Measurements from ENCODE around the gene NEMF.
A peak's percentile ranks its signal among the peaks of the same experiment; 100 is the strongest.
"Not testable (repeated sequence)": the region's sequence is repeated elsewhere in the genome, so short reads cannot be mapped to it uniquely, and the experiment has no call there.

The NEMF gene

DNA sequence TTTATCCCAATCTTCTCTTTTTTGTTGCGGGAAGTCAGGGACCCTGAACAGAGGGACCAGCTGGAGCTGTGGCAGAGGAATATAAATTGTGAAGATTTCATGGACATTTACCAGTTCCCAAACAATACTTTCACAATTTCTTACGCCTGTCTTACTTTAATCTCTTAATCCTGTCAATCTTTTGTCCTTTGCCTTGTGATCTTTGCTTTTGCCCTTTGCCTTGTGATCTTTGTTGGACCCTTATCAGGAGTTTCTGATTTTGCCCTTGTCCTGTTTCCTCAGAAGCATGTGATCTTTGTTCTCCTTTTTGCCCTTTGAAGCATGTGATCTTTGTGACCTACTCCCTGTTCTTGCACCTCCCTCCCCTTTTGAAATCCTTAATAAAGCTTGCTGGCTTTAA is 36.5 kb downstream of the NEMF start:
- not testable (repeated sequence) for DNase-seq (ENCODE audit: low read depth)

DNA sequence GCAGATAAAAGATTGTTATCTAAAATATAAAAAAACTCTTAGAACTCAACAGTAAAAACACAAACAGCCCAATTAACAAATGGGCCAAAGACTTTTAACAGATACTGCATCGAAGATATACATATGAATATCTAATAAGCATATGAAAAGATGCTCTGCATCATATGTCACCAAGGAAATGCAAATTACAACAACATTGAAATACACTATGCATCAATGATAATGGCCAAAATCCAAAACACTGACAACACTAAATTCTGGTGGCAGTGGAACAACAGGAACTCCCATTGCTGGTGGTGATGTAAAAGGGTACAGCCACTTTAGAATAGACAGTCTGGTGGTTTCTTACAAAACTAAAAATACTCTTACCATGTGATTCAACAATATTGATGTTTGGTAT is 43.8 kb downstream of the NEMF start:
- no peak for DNase-seq (ENCODE audit: low read depth)

- no peak for DNase-seq (ENCODE audit: low read depth)
Observed at GRCh38 chr14:49796025-49796424, 56.6 kb downstream of the NEMF start.

GRCh38 chr14:49792618-49793017 is 60.0 kb downstream of the NEMF start:
- no peak for DNase-seq (ENCODE audit: low read depth)

DNA sequence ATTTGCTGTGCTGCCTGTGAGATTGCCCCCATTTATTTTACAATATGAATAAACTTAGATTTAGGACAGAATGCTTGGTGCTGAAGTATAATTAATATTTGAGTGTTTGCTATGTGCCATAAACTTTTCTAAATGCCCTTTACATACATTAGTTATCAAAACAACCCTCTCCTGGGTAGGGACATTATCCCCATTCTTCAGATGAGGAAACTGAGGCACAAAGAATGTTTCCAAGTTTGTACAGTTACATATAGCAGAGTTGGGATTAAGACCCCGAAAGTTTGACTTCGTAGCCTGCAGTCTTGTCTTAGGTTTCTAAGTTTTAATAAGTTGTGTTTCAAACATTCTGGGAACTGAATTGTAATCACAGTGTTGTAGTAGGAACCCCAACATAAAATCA is 66.3 kb downstream of the NEMF start:
- DNase-seq (ENCODE audit: low read depth), result no peak

DNA sequence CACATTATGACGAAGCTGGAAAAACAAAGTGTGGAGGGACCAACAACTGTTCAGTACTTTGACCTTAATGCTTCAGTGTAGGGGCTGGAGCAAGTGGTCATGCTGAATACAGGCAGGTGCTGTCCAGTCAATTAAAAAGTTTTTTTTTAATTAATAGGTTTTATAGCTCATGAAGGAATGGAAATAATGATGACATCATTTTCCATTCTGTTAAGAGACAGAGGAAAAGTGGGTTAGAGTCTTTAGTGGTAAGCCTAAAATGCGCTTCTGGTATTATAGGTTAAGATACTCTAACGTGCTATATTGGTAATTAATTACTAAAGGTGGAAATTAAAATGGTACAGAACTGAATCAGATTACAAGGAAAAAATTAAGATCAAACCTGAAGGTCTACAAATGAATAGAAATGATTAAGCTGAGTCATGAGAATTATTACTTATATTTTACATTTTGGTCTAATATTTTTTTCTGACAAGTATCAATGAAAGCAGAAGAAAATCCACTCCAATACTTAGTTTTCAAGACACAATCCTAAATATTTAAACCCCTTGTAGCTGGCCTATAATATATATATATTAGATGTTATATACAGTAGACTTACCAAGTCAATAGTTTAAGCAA is 69.1 kb downstream of the NEMF start:
- no peak for DNase-seq (ENCODE audit: low read depth)

DNA sequence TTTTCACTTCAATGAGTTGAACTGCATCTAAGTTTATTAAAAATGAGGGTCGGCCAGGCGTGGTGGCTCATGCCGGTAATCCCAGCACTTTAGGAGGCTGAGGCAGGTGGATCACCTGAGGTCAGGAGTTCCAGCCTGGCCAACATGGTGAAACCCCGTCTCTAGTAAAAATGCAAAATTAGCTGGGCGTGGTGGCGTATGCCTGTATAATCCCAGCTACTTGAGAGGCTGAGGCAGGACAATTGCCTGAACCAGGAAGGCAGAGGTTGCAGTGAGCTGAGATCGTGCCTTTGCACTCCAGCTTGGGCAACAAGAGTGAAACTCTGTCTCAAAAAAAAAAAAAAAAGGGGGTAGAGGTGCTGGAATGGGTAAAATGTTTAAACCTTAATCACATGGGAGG is 71.5 kb downstream of the NEMF start:
- not testable (repeated sequence) for DNase-seq (ENCODE audit: low read depth)

GRCh38 chr14:49778421-49778820 is 74.2 kb downstream of the NEMF start:
- no peak for DNase-seq (ENCODE audit: low read depth)

GRCh38 chr14:49774106-49774505 is 78.5 kb downstream of the NEMF start:
- no peak for DNase-seq (ENCODE audit: low read depth)

GRCh38 chr14:49771691-49772090 is 80.9 kb downstream of the NEMF start:
- DNase-seq (ENCODE audit: low read depth), result not testable (repeated sequence)

- DNase-seq (ENCODE audit: low read depth), result no peak
Observed at GRCh38 chr14:49770212-49770817, 82.3 kb downstream of the NEMF start.

GRCh38 chr14:49769581-49770211 is 82.9 kb downstream of the NEMF start:
- DNase-seq (ENCODE audit: low read depth), result no peak

DNA sequence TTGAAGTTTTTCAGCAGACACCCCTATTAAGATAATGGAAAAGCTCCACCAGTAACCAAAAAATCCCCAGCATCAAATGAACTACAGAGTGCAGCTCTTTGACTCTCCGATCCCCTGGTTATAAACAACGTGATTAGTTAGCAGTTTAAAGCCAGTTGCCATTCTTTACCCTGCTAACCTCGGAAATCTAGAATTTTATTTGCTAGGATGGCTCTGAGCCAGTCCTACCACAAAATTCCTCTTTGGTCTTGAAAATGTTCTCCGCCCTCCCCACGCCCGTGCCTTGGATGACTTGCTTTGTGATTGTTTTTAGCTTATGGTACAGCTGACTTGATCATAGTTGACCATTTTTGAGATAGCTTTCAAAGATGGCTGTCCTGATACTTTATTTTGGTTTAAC is 83.4 kb downstream of the NEMF start:
- DNase-seq (ENCODE audit: low read depth), result no peak

DNA sequence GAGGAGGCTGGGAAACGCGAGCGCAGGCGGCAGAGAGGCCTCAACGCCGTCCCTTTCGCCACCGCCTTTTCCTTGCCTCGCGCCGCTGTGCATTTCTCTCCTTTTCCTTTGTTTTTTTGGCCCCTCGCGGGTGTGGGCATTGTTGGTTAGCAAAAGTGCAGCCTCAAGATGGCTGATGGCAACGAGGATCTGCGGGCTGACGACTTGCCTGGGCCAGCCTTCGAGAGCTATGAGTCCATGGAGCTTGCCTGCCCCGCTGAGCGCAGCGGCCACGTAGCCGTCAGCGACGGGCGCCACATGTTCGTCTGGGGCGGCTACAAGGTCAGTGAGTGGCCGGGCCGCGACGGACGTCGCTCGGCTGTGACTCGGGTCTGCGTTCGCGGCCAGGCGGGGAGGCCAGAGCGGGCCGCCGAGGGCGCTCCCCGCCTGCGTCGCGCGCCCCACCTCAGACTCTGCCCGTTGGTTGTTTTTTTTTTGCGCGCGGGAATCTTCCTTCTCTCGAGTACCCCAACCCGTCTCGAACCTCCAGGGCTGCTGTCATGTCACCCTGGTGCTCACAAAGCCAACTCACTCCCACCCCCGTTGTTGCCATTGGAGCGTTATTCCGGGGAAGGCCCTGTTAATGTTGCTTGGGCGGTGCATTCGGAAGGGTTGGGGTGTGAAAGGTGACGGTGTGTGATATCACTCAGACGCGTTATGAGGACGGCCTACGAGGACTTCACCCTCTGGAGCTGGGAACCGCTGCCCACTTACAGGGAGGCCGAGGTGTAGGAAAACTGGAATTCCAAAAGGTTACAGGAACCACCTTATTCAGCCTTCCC is 84.1 kb downstream of the NEMF start:
- no peak for DNase-seq (ENCODE audit: low read depth)

DNA sequence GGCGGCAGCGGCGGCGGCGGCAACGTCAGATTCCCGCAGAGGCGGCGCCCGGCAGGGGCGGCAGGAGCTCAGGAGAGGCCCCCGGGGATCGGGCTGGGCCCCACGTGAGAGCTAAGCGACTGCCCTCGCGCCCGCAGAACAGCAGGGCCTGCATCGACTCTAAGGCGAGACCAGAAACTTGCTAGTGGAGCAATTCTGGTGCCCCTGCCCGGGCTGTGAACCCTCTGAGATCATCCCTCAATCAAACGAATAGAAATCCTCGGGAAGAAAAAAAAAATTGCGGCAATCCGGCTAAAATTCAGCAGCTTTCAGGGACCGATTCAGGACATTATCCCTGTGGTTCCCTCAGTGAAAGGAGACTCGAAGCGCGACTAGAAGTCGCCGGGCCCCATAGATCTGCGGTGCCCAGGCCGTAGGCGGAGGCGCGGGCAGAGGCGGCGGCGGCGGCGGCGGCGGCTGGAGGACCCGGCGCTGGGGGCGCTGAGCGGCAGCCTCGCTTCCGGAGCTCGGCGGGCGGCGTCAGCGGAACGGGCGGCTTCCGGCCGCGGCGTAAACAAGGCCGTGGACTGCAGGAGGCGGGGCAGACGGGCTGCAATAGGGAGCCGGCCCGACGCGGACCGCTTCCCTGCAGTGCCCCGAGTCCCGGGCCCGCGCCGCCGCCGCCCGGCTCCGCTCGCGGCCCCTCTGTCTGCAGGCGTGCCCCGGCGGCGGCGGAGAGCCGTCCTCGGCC is 84.9 kb downstream of the NEMF start, which contains the start of gene KLHDC2:
Gene KLHDC2 (plus strand): TSS at position 583 of the 730 bp plus-strand sequence. CDS start 316 bp downstream, outside the sequence.
- DNase-seq (ENCODE audit: low read depth), result peak; percentile 36

- no peak for DNase-seq (ENCODE audit: low read depth)
Observed at GRCh38 chr14:49767270-49767570, 85.4 kb downstream of the NEMF start.

- DNase-seq (ENCODE audit: low read depth), result no peak
Observed at GRCh38 chr14:49766839-49767238, 85.7 kb downstream of the NEMF start.

- DNase-seq (ENCODE audit: low read depth), result no peak
Observed at GRCh38 chr14:49761839-49762551, 90.6 kb downstream of the NEMF start.

DNA sequence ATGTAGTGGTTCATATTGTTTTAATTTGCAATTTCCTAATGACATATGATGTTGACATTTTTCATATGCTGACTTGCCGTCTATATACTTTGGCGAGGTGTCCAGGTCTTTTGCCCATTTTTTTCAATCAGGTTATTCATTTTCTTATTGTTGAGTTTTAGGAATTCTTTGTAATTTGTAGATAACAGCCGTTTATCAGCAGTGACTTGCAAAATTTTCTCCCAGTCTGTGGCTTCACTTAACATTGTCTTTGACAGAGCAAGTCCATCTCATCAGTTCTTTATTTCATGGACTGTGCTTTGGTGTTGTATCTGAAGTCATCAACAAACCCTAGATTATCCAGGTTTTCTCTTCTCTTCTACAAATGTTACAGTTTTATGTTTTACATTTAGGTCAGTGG is 97.2 kb downstream of the NEMF start:
- no peak for DNase-seq (ENCODE audit: low read depth)

GRCh38 chr14:49754570-49755097 is 98.0 kb downstream of the NEMF start:
- no peak for DNase-seq (ENCODE audit: low read depth)

DNA sequence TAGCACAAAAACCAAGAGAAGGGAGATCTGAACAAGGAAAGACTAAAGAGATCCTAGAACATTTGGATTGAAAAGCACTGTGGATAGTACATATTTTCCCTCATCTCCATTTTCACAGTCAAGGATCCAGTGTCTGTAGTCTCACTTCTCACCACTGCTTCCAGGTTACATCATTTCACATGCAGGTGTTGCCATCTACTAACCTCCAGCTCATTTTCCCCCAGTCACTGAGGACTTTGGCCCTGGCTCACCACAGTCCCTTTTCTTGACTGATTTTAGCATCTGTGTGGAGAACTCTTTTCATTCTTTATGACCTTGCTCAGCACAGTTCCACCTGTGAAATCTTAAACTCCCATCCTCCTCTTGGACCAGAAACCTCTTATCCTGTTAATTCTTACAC is 106.1 kb downstream of the NEMF start:
- not testable (repeated sequence) for DNase-seq (ENCODE audit: low read depth)
